ENCODE measurements around the gene HES6. TPM values are rescaled to one million over a fixed set of nuclear protein-coding genes. Genes with fewer than 3 reads are reported as not detected.

The HES6 gene
- total RNA-seq, 1 experiment from 2014 or later = 17.2 TPM

- DNase-seq (ENCODE audit: low spot score) = no peak
- CTCF ChIA-PET = no interaction called here
- intact Hi-C loops (cut with micrococcal nuclease; ENCODE audit: unreplicated experiment) = no loop called here
- no TSS peak for BruUV-seq (replicated peaks)
- Histone ChIP-seq H3K27me3 (replicated peaks; ENCODE audit: insufficient read depth, low read depth, low read length, poor library complexity) (no peaks in the 10 kb centered on the region), H3K27ac (ENCODE audit: low read depth, low read length, poor library complexity, severe bottlenecking) (no peak overlapping the region), H3K4me3 (ENCODE audit: low read depth, low read length, poor library complexity, severe bottlenecking) (no peak overlapping the region), H3K9me3 (ENCODE audit: low read depth, low read length, poor library complexity, severe bottlenecking) (no peaks in the 10 kb centered on the region), H3K4me1 (ENCODE audit: insufficient read depth, low read length, poor library complexity, severe bottlenecking) (peaks cover 10% of the 10 kb centered on the region), H3K36me3 (ENCODE audit: insufficient read depth, low read length, poor library complexity, severe bottlenecking) (no peaks in the 10 kb centered on the region)
- TF ChIP-seq EZH2 (IDR thresholded peaks at IDR 0.05; ENCODE audit: borderline replicate concordance, low read depth, low read length, poor library complexity, severe bottlenecking) (no peak), CTCF (conservative IDR thresholded peaks at IDR 0.05; ENCODE audit: low read depth, low read length) (no peak)
- POLR2A ChIA-PET (ENCODE audit: low non-redundant PET) = no interaction called here
These were observed 40.4 kb upstream of the HES6 start for GRCh38 chr2:238280083-238280825.

- Histone ChIP-seq H3K9me3 (ENCODE audit: low read depth, low read length, poor library complexity, severe bottlenecking) (no peaks in the 10 kb centered on the region), H3K4me3 (ENCODE audit: low read depth, low read length, poor library complexity, severe bottlenecking) (no peak overlapping the region), H3K27me3 (replicated peaks; ENCODE audit: insufficient read depth, low read depth, low read length, poor library complexity) (no peaks in the 10 kb centered on the region), H3K27ac (ENCODE audit: low read depth, low read length, poor library complexity, severe bottlenecking) (no peak overlapping the region), H3K36me3 (ENCODE audit: insufficient read depth, low read length, poor library complexity, severe bottlenecking) (no peaks in the 10 kb centered on the region), H3K4me1 (ENCODE audit: insufficient read depth, low read length, poor library complexity, severe bottlenecking) (peaks cover 10% of the 10 kb centered on the region)
- DNase-seq (ENCODE audit: low spot score) = no peak
- BruUV-seq (replicated peaks) = no TSS peak
- TF ChIP-seq EZH2 (IDR thresholded peaks at IDR 0.05; ENCODE audit: borderline replicate concordance, low read depth, low read length, poor library complexity, severe bottlenecking) (no peak), CTCF (conservative IDR thresholded peaks at IDR 0.05; ENCODE audit: low read depth, low read length) (no peak)
- ChIA-PET POLR2A (ENCODE audit: low non-redundant PET) (no interaction called here), CTCF (no interaction called here)
- intact Hi-C loops (cut with micrococcal nuclease; ENCODE audit: unreplicated experiment) = no loop called here
These were observed 39.5 kb upstream of the HES6 start for GRCh38 chr2:238279324-238279682.

- no peak overlapping the region for H3K4me3 ChIP-seq (ENCODE audit: low read depth, low read length, poor library complexity, severe bottlenecking)
- no peak for DNase-seq (ENCODE audit: low spot score)
- no peak overlapping the region for H3K27ac ChIP-seq (ENCODE audit: low read depth, low read length, poor library complexity, severe bottlenecking)
- no peak for TF ChIP-seq CTCF (conservative IDR thresholded peaks at IDR 0.05; ENCODE audit: low read depth, low read length)
- TF ChIP-seq EZH2 (IDR thresholded peaks at IDR 0.05; ENCODE audit: borderline replicate concordance, low read depth, low read length, poor library complexity, severe bottlenecking) = no peak
- intact Hi-C loops (cut with micrococcal nuclease; ENCODE audit: unreplicated experiment) = no loop called here
- no TSS peak for BruUV-seq (replicated peaks)
- no peaks in the 10 kb centered on the region for H3K36me3 ChIP-seq (ENCODE audit: insufficient read depth, low read length, poor library complexity, severe bottlenecking)
- ChIA-PET CTCF (no interaction called here), POLR2A (ENCODE audit: low non-redundant PET) (no interaction called here)
- H3K27me3 ChIP-seq (replicated peaks; ENCODE audit: insufficient read depth, low read depth, low read length, poor library complexity) = no peaks in the 10 kb centered on the region
- no peaks in the 10 kb centered on the region for H3K9me3 ChIP-seq (ENCODE audit: low read depth, low read length, poor library complexity, severe bottlenecking)
- peaks cover 10% of the 10 kb centered on the region for H3K4me1 ChIP-seq (ENCODE audit: insufficient read depth, low read length, poor library complexity, severe bottlenecking)
These were observed 38.9 kb upstream of the HES6 start for GRCh38 chr2:238278626-238279323.
